GM12873 (cell line): Measurements from ENCODE around the gene FOXP1.

Experiments used
- TF ChIP-seq, protein P1 (sequence below): IDR thresholded peaks from 2 replicates; pipeline ENCODE4 v1.5.1; 2012; ENCODE audit warnings: low read depth, mild to moderate bottlenecking, moderate library complexity, low read length, control low read depth; ENCODE audit not compliant: insufficient read depth; ENCODE audit errors: missing control alignments

Gene FOXP1

DNA sequence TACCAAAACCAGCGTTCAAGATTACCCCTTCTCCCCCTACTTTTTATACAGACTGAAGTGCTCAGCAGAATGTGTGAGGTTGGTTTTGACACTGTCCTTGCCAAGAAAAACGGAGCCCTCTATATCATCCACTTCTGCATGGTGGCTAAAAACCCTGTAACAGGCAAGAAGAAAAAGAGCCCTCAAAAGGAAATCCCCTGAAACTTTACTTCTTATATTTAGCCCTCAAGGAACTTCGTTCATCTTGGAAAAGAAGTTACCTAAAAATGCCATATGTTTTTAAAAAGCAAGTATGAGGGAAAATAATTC lies 473.6 kb downstream of the FOXP1 start:
- TF ChIP-seq, protein P1, sequence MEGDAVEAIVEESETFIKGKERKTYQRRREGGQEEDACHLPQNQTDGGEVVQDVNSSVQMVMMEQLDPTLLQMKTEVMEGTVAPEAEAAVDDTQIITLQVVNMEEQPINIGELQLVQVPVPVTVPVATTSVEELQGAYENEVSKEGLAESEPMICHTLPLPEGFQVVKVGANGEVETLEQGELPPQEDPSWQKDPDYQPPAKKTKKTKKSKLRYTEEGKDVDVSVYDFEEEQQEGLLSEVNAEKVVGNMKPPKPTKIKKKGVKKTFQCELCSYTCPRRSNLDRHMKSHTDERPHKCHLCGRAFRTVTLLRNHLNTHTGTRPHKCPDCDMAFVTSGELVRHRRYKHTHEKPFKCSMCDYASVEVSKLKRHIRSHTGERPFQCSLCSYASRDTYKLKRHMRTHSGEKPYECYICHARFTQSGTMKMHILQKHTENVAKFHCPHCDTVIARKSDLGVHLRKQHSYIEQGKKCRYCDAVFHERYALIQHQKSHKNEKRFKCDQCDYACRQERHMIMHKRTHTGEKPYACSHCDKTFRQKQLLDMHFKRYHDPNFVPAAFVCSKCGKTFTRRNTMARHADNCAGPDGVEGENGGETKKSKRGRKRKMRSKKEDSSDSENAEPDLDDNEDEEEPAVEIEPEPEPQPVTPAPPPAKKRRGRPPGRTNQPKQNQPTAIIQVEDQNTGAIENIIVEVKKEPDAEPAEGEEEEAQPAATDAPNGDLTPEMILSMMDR = no peak

DNA sequence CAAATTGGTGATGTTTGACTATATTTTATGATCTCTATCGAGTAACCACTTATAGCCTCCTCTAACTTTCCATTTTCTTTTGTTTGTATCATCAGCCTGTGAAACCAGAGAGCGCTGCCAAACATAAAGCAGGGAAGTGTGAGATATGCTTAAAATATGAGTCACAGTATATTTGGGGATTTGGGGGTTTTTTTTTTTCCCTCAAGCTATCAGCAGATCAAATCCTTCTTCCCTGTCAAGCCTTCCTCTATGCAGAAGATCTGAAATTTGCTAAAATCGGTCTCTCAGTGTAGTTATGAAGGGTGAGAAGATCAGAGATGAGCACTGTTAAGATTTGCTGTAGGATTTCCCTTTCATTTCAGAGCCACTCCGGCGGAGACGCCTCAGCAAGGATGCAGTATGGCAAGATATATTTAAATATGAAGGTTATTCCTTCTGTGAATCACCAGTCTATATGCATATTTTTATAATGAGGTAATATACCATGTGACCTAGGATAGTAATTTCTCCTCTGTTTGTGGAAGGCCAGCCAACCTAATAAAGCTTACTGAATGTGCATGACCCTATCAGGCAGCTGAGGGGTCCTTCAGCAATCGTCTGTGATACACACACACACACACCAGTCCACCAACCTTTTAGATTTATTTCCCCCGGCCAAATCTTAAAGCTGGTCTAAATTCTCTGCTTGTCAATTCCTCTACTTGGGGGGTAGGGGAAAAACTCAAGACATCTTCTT lies 474.1 kb downstream of the FOXP1 start:
- TF ChIP-seq, protein P1 = no peak

DNA sequence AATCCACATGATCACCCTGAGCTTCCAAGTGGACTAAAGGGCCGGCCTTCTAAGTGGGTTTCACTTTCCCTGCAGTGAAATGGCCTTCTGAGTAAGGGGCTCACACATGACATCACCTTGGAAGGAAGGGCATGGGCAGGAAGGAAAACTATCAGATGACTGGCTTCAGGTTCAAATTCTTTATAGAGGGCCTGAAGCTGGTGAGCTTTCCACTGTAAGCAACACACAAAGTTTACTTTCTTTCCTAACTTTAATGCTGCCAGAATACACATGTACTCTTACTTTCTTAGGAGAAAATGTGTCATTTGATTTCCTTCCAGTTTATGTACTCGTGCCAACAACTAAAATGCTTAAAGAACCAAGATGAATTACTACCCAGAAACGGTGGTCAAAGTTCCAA lies 475.6 kb downstream of the FOXP1 start:
- TF ChIP-seq, protein P1 = no peak

DNA sequence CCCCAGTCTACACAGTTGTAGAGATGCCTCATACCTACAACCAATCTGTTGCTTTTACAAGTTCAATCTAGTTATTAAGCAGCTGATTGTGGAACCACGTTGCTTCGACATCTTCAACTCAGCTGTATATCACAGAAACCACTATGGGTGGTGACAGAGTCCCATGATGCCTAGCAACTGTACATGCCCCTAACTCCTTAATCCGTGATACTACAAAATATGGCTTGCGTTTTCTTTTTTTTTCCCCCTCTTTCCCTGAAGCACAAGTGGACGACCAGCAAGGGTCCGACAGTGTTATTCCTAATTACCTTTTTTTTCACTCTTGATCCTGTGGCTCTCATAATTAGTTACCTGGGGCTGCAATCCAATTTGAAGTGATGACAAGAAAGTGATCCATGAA lies 478.6 kb downstream of the FOXP1 start:
- TF ChIP-seq, protein P1 = no peak

DNA sequence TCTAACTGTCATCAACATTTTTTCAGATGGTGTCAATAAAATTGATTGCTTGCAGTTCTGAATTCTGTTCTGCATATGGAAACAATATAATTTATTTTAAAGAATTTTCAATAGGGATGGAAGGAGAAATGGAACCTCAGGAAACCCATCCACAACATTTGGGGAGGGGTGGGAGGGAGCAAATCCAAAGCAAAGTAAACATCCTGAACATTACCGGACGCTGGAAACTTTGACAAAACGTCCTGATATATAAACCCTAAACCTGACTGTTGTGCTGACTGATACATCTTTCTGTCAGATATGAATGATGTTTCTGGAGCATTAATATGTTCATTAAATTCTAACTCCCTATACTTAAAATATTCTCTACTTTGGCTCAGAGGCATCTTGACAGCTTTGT lies 479.0 kb downstream of the FOXP1 start:
- TF ChIP-seq, protein P1 = no peak

DNA sequence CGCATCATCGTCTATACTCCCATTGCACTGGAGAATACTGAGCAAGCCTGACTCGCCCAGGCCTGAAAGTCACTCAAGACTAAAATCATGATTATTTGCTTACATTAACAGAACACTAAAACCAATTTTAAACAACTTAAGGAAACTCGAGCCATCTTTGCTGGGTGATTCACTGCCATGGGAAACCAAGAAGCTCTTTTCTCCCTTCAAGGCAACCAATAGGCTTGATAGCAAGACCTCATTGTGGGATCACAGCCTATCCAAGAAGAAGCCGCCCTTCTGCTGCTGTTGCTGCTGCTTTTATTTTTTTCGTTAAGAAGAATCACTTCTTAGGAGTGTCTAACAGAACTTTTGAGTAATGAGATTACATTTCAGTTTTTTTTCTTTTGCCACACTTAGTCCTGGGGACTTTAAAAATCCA lies 479.4 kb downstream of the FOXP1 start:
- TF ChIP-seq, protein P1 = no peak

DNA sequence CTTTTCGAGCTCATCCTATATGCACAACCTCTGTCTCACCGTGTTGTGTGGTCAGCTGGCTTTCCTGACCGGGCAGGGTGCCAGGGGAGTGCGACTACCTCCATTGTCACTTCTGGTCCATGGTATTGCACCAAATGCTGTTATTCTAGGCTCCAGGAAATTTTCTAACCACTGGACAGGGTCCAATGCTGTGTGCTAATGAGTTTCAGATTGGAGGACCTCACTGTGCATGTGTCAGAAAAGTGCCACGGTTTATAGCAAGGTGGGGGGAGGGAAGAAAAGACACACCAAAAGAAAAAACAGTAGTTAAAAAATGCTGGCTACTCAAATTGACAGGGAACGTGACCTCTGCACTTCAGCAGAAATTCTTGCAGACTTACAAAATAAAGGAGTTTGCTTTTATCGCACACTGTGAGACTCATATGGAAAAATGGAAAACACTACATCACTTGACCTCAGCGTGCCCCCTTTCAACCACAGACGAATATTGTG lies 480.1 kb downstream of the FOXP1 start:
- TF ChIP-seq, protein P1 = no peak
